Glutamatergic neuron (in vitro differentiated cells): Measurements from ENCODE around the gene TRUB2. TPM values are rescaled to one million over a fixed set of nuclear protein-coding genes. Genes with fewer than 3 reads are reported as not detected.

ENCODE experiments used
- DNase-seq: peaks from one replicate; pipeline ENCODE4 v3.0.0; 2022
- H3K27ac Mint-ChIP-seq: one replicate; pipeline ENCODE4 v1.8.0; 2020; ENCODE audit warnings: mild to moderate bottlenecking, mixed read lengths, inconsistent platforms; ENCODE audit not compliant: unreplicated experiment
- H3K27me3 Mint-ChIP-seq: one replicate; pipeline ENCODE4 v1.8.0; 2020; ENCODE audit warnings: mild to moderate bottlenecking, moderate library complexity, mixed read lengths, inconsistent platforms; ENCODE audit not compliant: unreplicated experiment
- H3K36me3 Mint-ChIP-seq: one replicate; pipeline ENCODE4 v1.8.0; 2020; ENCODE audit warnings: mild to moderate bottlenecking, mixed read lengths, inconsistent platforms; ENCODE audit not compliant: unreplicated experiment
- H3K4me1 Mint-ChIP-seq: one replicate; pipeline ENCODE4 v1.8.0; 2020; ENCODE audit warnings: mild to moderate bottlenecking, low read depth, mixed read lengths, inconsistent platforms; ENCODE audit not compliant: unreplicated experiment
- H3K4me3 Mint-ChIP-seq: one replicate; pipeline ENCODE4 v1.8.0; 2020; ENCODE audit warnings: mild to moderate bottlenecking, mixed read lengths, inconsistent platforms; ENCODE audit not compliant: unreplicated experiment
- H3K9me3 Mint-ChIP-seq: one replicate; pipeline ENCODE4 v1.8.0; 2020; ENCODE audit warnings: mild to moderate bottlenecking, moderate library complexity, mixed read lengths, inconsistent platforms; ENCODE audit not compliant: unreplicated experiment
- total RNA-seq: library from RNA; stranded (reverse); fragmentation: NEBNext Ultra II Directional; extraction: Animal tissue kit (Norgen Biotek cat#: 25700); gene quantifications from one replicate; pipeline ENCODE4 v1.2.1, GENCODE V29; 2021; ENCODE audit not compliant: unreplicated experiment
- TF ChIP-seq, protein P1 (sequence below): fragments of 200-600 bp; sonication (generic); IDR thresholded peaks from one replicate; pipeline ENCODE4 v1.5.0; 2021; ENCODE audit not compliant: partially characterized antibody, unreplicated experiment

Gene TRUB2
- total RNA-seq, 1 donor from 2014 or later: 30.0 TPM

DNA sequence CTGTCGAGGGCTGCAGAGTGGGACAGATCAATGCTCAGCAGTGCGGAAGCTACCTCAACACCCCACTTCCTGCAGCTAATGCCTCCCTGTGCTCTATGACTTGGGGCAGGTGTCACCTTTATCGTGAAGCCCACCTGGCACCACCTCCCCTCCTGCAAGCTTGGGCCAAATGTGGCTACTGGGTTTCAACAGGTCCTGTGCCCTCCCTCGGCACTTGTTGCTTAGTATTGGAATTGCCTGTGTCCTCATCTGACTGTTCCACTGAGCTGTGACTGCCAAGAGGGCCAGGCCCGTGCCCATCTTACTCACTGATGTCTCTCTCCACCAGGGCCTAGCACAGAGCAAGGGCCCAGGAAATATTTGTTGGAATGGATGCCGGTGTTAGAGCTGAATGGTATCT lies 27.5 kb upstream of the TRUB2 start:
- no peak for DNase-seq
- H3K4me1 Mint-ChIP-seq: no peaks in the 10 kb centered on the region
- H3K4me3 Mint-ChIP-seq: no peak overlapping the region
- no peaks in the 10 kb centered on the region for H3K36me3 Mint-ChIP-seq
- H3K9me3 Mint-ChIP-seq: peaks cover 2% of the 10 kb centered on the region
- peaks cover 4% of the 10 kb centered on the region for H3K27me3 Mint-ChIP-seq
- no peak overlapping the region for H3K27ac Mint-ChIP-seq
- TF ChIP-seq, protein P1, sequence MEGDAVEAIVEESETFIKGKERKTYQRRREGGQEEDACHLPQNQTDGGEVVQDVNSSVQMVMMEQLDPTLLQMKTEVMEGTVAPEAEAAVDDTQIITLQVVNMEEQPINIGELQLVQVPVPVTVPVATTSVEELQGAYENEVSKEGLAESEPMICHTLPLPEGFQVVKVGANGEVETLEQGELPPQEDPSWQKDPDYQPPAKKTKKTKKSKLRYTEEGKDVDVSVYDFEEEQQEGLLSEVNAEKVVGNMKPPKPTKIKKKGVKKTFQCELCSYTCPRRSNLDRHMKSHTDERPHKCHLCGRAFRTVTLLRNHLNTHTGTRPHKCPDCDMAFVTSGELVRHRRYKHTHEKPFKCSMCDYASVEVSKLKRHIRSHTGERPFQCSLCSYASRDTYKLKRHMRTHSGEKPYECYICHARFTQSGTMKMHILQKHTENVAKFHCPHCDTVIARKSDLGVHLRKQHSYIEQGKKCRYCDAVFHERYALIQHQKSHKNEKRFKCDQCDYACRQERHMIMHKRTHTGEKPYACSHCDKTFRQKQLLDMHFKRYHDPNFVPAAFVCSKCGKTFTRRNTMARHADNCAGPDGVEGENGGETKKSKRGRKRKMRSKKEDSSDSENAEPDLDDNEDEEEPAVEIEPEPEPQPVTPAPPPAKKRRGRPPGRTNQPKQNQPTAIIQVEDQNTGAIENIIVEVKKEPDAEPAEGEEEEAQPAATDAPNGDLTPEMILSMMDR: no peak

DNA sequence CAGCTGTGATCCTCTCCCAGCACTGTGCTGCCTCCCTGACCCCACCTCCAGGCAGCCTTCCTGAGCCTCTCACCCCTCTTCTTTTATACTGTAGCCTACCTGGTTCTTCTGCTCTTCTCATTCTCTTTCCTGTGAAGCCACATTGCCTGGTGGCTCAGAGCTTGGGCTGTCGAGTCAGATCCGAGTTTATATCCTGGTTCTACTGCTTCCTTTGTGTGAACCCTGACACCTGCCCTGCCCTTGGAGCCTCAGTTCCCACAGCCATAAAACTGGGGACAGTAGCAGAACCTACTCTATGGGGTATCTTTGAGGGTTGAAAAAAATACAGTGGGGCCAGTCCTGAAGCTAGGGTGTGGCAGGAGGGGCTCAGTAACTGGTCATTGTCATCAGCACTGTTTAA lies 26.9 kb upstream of the TRUB2 start:
- Mint-ChIP-seq H3K9me3 (peaks cover 2% of the 10 kb centered on the region), H3K27ac (no peak overlapping the region), H3K36me3 (no peaks in the 10 kb centered on the region), H3K4me1 (no peaks in the 10 kb centered on the region), H3K27me3 (peaks cover 4% of the 10 kb centered on the region), H3K4me3 (no peak overlapping the region)
- DNase-seq: no peak
- TF ChIP-seq, protein P1: no peak

DNA sequence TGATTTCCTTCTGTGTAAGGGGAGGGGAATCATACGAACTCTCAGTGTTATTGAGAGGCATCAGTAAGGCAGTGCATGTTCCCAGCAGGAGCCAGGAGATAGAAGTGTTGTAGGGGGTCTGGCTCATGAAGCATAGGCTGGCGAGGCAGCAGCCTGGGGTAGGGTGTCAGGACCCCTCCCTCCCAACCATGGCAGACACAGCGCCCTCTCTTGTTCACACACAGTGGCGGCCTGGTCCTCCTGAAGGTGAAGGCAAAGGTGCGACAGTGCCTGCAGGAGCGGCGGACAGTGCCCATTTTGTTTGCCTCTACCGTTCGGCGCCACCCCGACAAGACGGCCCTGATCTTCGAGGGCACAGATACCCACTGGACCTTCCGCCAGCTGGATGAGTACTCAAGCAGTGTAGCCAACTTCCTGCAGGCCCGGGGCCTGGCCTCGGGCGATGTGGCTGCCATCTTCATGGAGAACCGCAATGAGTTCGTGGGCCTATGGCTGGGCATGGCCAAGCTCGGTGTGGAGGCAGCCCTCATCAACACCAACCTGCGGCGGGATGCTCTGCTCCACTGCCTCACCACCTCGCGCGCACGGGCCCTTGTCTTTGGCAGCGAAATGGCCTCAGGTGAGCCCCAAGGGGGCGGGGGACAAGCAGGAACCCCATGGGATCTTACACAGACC lies 22.8 kb upstream of the TRUB2 start:
- TF ChIP-seq, protein P1: no peak
- no peak for DNase-seq
- Mint-ChIP-seq H3K9me3 (peaks cover 5% of the 10 kb centered on the region), H3K4me3 (no peak overlapping the region), H3K36me3 (no peaks in the 10 kb centered on the region), H3K27me3 (no peaks in the 10 kb centered on the region), H3K27ac (no peak overlapping the region), H3K4me1 (no peaks in the 10 kb centered on the region)

DNA sequence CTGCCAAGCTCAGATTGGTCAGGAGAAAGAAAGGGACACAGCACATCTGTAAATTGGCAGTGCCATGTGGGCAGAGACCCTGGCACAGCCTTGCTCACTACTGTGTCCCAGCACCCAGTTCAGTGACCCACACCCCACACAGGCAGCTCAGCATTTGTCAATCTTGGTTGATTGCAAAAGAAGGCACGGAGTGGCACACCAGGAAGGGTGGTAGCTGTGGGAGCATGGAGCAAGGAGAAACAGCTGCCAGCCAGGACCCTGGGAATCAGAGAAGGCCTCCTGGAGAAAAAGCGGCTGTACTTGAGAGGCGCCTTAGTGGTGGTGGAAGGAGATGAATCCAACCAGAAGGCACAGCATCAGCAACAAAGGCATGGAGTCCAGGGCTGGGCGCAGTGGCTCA lies 21.6 kb upstream of the TRUB2 start:
- Mint-ChIP-seq H3K9me3 (peaks cover 9% of the 10 kb centered on the region), H3K4me3 (no peak overlapping the region), H3K27me3 (no peaks in the 10 kb centered on the region), H3K36me3 (no peaks in the 10 kb centered on the region), H3K4me1 (no peaks in the 10 kb centered on the region), H3K27ac (no peak overlapping the region)
- no peak for DNase-seq
- TF ChIP-seq, protein P1: no peak

DNA sequence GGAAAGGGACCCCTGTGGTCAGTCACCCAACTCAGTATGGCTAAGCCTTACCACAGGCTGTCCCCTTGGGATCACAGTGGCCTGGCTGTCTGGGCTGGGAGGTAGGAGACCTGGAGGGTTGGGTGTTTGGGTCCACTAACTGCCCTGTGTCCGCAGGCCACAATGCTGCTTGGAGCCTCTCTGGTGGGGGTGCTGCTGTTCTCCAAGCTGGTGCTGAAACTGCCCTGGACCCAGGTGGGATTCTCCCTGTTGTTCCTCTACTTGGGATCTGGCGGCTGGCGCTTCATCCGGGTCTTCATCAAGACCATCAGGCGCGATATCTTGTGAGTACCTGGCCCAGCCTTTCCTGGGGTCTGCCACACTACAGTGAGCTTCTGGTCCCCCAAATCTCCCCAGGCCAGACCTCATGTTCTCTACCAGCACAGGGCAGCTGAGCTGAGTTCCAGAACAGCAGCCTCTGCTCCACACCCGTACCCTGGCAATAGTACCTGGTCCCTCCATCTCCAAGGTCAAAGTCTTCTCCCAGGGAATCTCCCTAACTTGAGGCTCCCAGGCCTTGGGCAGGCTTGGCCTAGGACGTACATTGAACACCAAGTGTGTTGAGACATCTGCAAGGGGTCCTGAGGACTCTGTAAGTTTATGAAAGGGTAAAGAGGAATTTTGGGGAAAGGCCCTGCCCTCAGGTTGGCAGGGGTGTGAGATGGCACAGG lies 20.9 kb upstream of the TRUB2 start:
- Mint-ChIP-seq H3K9me3 (peaks cover 9% of the 10 kb centered on the region), H3K4me3 (no peak overlapping the region), H3K36me3 (no peaks in the 10 kb centered on the region), H3K4me1 (no peaks in the 10 kb centered on the region), H3K27ac (no peak overlapping the region), H3K27me3 (no peaks in the 10 kb centered on the region)
- TF ChIP-seq, protein P1: no peak
- DNase-seq: no peak
